Prostate gland (tissue), 2 donors: ENCODE results near the gene PSRC1. TPM values are rescaled to one million over a fixed set of nuclear protein-coding genes. Genes with fewer than 3 reads are reported as not detected.

Experiments used
- DNase-seq: peaks from one replicate; pipeline ENCODE4 v3.0.0-alpha.2; 2019; ENCODE audit warnings: low spot score
- H3K27ac ChIP-seq, 2 donors: fragments of 200-600 bp; sonication (generic); 2 replicates each; pipeline ENCODE4 v1.5.1; 2017 to 2019
- H3K27me3 ChIP-seq: fragments of 200-600 bp; sonication (generic); replicated peaks from 2 replicates; pipeline ENCODE4 v1.5.1; 2019; ENCODE audit not compliant: insufficient read depth
- H3K36me3 ChIP-seq, 2 donors: fragments of 200-600 bp; sonication (generic); 1 replicate in 1 of 2; 2 replicates in 1 of 2; pipeline versions ENCODE4 v1.5.1 to v1.8.1; 2017 to 2019
- H3K4me1 ChIP-seq: fragments of 200-600 bp; sonication (generic); replicated peaks from 2 replicates; pipeline ENCODE4 v1.5.1; 2019
- H3K4me3 ChIP-seq, 2 donors: fragments of 200-600 bp; sonication (generic); 2 replicates each; pipeline ENCODE4 v1.5.1; 2017 to 2019
- H3K9me3 ChIP-seq: fragments of 200-600 bp; sonication (generic); 2 replicates; pipeline ENCODE4 v1.5.1; 2017
- POLR2A ChIP-seq: fragments of 450-650 bp; IDR thresholded peaks from one replicate; pipeline ENCODE4 v1.6.1; 2016; ENCODE audit warnings: antibody characterized with exemption, mild to moderate bottlenecking
- POLR2AphosphoS5 ChIP-seq: sonication (generic); formaldehyde crosslinking; IDR thresholded peaks from one replicate; pipeline ENCODE4 v1.6.1; 2017; ENCODE audit warnings: antibody characterized with exemption
- WGBS: methylation state at CpG from one replicate; pipeline ENCODE4 v1.1.5; 2018; 5-methylcytosine and 5-hydroxymethylcytosine counted together
- intact Hi-C: fragments of 100-400 bp; cut with DNase I; formaldehyde crosslinking; loops from one replicate; pipeline ENCODE4 v1.14.2; 2022
- total RNA-seq, 2 donors: library from RNA; depleted of rRNA; stranded (reverse); fragments of >200 nt; gene quantifications; one replicate each; pipeline ENCODE4 v1.1.0, GENCODE V29; 2016
- TF ChIP-seq, protein P1 (sequence below), 4 experiments: fragments of 200-600 bp in 2 of 4; fragments of 450-650 bp in 2 of 4; sonication (generic) in 2 of 4; IDR thresholded peaks; 1 replicate in 3 of 4; 2 replicates in 1 of 4; pipeline ENCODE4 v1.5.1; 2016 to 2019; ENCODE audit warnings: antibody characterized with exemption in 4 of 4, mild to moderate bottlenecking in 2 of 4, moderate library complexity in 2 of 4

Gene PSRC1
- total RNA-seq, 2 donors from 2014 or later, result 9.1 to 40.0 TPM

DNA sequence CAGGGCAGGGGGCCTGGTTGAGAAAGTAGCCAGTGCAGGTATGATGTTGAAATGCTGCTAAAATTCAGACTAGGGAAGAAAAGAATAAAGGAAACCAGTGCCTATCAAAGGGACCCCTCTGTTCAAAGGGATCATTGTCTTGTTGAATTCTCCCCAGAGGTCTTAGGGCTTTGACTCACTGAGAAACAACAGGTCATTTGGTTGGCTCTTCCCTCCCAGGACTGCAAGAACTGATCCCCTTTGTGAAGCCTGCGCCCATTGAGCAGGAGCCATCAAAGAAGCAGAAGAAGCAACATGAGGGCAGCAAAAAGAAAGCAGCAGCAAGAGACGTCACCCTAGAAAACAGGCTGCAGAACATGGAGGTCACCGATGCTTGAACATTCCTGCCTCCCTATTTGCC lies 45.4 kb downstream of the PSRC1 start:
- Histone ChIP-seq H3K27me3 (no peaks in the 10 kb centered on the region), H3K27ac (no peak overlapping the region), H3K4me3 (no peak overlapping the region), H3K4me1 (no peaks in the 10 kb centered on the region), H3K9me3 (no peaks in the 10 kb centered on the region), H3K36me3 (peaks cover 6 to 10% of the 10 kb centered on the region in 2 donors)
- no peak for DNase-seq
- no peak for TF ChIP-seq POLR2A
- TF ChIP-seq POLR2AphosphoS5, result no peak
- TF ChIP-seq, protein P1, sequence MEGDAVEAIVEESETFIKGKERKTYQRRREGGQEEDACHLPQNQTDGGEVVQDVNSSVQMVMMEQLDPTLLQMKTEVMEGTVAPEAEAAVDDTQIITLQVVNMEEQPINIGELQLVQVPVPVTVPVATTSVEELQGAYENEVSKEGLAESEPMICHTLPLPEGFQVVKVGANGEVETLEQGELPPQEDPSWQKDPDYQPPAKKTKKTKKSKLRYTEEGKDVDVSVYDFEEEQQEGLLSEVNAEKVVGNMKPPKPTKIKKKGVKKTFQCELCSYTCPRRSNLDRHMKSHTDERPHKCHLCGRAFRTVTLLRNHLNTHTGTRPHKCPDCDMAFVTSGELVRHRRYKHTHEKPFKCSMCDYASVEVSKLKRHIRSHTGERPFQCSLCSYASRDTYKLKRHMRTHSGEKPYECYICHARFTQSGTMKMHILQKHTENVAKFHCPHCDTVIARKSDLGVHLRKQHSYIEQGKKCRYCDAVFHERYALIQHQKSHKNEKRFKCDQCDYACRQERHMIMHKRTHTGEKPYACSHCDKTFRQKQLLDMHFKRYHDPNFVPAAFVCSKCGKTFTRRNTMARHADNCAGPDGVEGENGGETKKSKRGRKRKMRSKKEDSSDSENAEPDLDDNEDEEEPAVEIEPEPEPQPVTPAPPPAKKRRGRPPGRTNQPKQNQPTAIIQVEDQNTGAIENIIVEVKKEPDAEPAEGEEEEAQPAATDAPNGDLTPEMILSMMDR (IDR thresholded peaks at IDR 0.05), result no peak
- intact Hi-C loops, result no loop called here
- 90% methylated on average over 3 of the region's 3 CpGs for WGBS

DNA sequence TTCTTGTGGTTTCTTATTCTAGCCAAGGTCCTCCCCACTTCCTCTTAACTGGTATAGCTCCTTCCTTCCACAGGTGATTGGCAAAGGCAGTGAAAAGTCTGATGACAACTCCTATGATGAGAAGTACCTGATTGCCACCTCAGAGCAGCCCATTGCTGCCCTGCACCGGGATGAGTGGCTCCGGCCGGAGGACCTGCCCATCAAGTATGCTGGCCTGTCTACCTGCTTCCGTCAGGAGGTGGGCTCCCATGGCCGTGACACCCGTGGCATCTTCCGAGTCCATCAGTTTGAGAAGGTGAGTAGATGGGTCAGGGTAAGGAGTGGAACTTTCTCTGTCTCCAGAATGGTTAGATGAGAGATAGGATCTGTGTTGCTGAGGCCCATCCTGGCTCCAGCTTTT lies 47.8 kb downstream of the PSRC1 start:
- H3K27ac ChIP-seq, result no peak overlapping the region
- H3K4me1 ChIP-seq, result no peaks in the 10 kb centered on the region
- no peak overlapping the region for H3K4me3 ChIP-seq
- no peaks in the 10 kb centered on the region for H3K27me3 ChIP-seq
- H3K9me3 ChIP-seq, result no peaks in the 10 kb centered on the region
- intact Hi-C loops, result no loop called here
- TF ChIP-seq POLR2AphosphoS5 (no peak), POLR2A (no peak)
- TF ChIP-seq, protein P1 (IDR thresholded peaks at IDR 0.05), result no peak
- H3K36me3 ChIP-seq, result peaks cover 6 to 17% of the 10 kb centered on the region in 2 donors
- 98% methylated on average over 7 of the region's 7 CpGs for WGBS
- DNase-seq, result no peak

DNA sequence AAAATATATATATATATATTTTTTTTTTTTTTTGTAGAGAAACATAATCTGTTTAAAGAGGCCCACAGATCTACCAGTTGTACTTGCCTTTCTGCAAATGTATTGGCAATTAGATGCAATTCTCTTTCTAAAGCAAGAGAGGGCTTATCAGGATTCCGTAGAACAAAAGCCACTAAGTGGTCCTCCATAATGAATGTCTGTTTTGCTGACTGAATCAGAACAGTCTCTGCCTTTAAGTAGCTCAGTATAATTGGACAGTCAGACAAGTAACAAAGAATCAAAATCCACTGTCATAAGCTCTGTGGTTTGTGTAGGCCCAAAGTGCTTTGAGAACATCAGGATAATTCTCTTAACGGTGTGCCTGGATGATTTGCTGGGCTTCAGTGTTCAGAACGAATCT lies 51.9 kb downstream of the PSRC1 start:
- DNase-seq, result no peak
- Histone ChIP-seq H3K4me1 (no peaks in the 10 kb centered on the region), H3K27me3 (no peaks in the 10 kb centered on the region), H3K9me3 (no peaks in the 10 kb centered on the region), H3K27ac (no peak overlapping the region), H3K4me3 (no peak overlapping the region), H3K36me3 (peaks cover 10 to 28% of the 10 kb centered on the region in 2 donors)
- 87% methylated on average over 3 of the region's 3 CpGs for WGBS
- no peak for TF ChIP-seq POLR2AphosphoS5
- TF ChIP-seq POLR2A, result no peak
- TF ChIP-seq, protein P1 (IDR thresholded peaks at IDR 0.05), result no peak
- intact Hi-C loops, result no loop called here

Other genes starting within 250 kb of the PSRC1 start
- 10 to 100 TPM in 1 of 2 donors, 1 to 10 TPM in 1; 6.4 to 25.7 TPM for gene WDR47, start 241.0 kb downstream of the PSRC1 start, total RNA-seq
- gene TAF13, start 207.1 kb downstream of the PSRC1 start, total RNA-seq, result 10 to 100 TPM; 26.8 to 27.0 TPM
- 10 to 100 TPM; 37.0 to 40.7 TPM for gene TMEM167B, start 192.4 kb downstream of the PSRC1 start, total RNA-seq
- 100 to 1,000 TPM; 102 to 621 TPM for gene ELAPOR1, start 169.0 kb downstream of the PSRC1 start, total RNA-seq
- 100 to 1,000 TPM; 123 to 132 TPM for gene SARS1, start 69.2 kb downstream of the PSRC1 start, total RNA-seq
- 100 to 1,000 TPM in 1 of 2 donors, 10 to 100 TPM in 1; 18.8 to 118 TPM for gene CELSR2, start 33.6 kb downstream of the PSRC1 start, total RNA-seq
- not detected for gene MYBPHL, start 23.9 kb upstream of the PSRC1 start, total RNA-seq
- 100 to 1,000 TPM in 1 of 2 donors, 10 to 100 TPM in 1; 34.0 to 164 TPM for gene SORT1, start 114.8 kb upstream of the PSRC1 start, total RNA-seq
- 10 to 100 TPM; 24.6 to 31.8 TPM for gene PSMA5, start 143.3 kb upstream of the PSRC1 start, total RNA-seq
- 10 to 100 TPM in 1 of 2 donors, 1 to 10 TPM in 1; 1.3 to 48.1 TPM for gene SYPL2, start 183.4 kb upstream of the PSRC1 start, total RNA-seq
- 10 to 100 TPM in 1 of 2 donors, 1 to 10 TPM in 1; 3.0 to 29.4 TPM for gene ATXN7L2, start 200.8 kb upstream of the PSRC1 start, total RNA-seq
- gene CYB561D1, start 210.9 kb upstream of the PSRC1 start, total RNA-seq, result 10 to 100 TPM; 12.0 to 12.3 TPM
- gene AMIGO1, start 226.6 kb upstream of the PSRC1 start, total RNA-seq, result 10 to 100 TPM in 1 of 2 donors, 1 to 10 TPM in 1; 9.5 to 13.2 TPM